KBM-7 (cell line): ENCODE measurements around the gene LRRK1.

Source experiments
- DNase-seq: peaks from one replicate; pipeline ENCODE4 v3.0.0-alpha.2; 2015
- in situ Hi-C: fragments of 300-500 bp; cut with MboI; formaldehyde crosslinking; loops from 2 replicates; pipeline ENCODE4 v1.14.3; 2020; ENCODE audit warnings: low sequenced_read_pairs, low pct_unique_long_range_greater_than_20kb, mixed read lengths

Gene LRRK1

GRCh38 chr15:101027920-101028319, 108.8 kb downstream of the LRRK1 start:
- no peak for DNase-seq
- in situ Hi-C loops: loop anchor here (5.0 kb wide), 1 partner anchor 234 kb away; no protein-coding TSS in a partner anchor

- in situ Hi-C loops: loop anchor here (5.0 kb wide), 1 partner anchor 234 kb away; no protein-coding TSS in a partner anchor
- DNase-seq: no peak
These were observed 109.2 kb downstream of the LRRK1 start for GRCh38 chr15:101028321-101028720.

GRCh38 chr15:101028772-101029438, 109.7 kb downstream of the LRRK1 start:
- DNase-seq: no peak
- in situ Hi-C loops: loop anchor here (5.0 kb wide), 1 partner anchor 233 kb away; no protein-coding TSS in a partner anchor

GRCh38 chr15:101029971-101030661, 111.0 kb downstream of the LRRK1 start:
- no peak for DNase-seq
- in situ Hi-C loops: loop anchor here (5.0 kb wide), 1 partner anchor 232 kb away; no protein-coding TSS in a partner anchor

- no peak for DNase-seq
- in situ Hi-C loops: no loop called here
These were observed 112.1 kb downstream of the LRRK1 start for GRCh38 chr15:101031213-101031612.

GRCh38 chr15:101033801-101034200, 114.6 kb downstream of the LRRK1 start:
- DNase-seq: no peak
- in situ Hi-C loops: no loop called here

GRCh38 chr15:101035611-101036010, 116.5 kb downstream of the LRRK1 start:
- DNase-seq: peak; percentile 58
- in situ Hi-C loops: no loop called here

GRCh38 chr15:101036189-101036588, 117.0 kb downstream of the LRRK1 start:
- in situ Hi-C loops: no loop called here
- DNase-seq: no peak

GRCh38 chr15:101037090-101037830, 118.1 kb downstream of the LRRK1 start:
- in situ Hi-C loops: no loop called here
- no peak for DNase-seq

- no peak for DNase-seq
- in situ Hi-C loops: no loop called here
These were observed 119.3 kb downstream of the LRRK1 start for GRCh38 chr15:101038327-101039003.

GRCh38 chr15:101039461-101039860, 120.3 kb downstream of the LRRK1 start:
- no peak for DNase-seq
- in situ Hi-C loops: no loop called here

GRCh38 chr15:101042320-101042719, 123.2 kb downstream of the LRRK1 start:
- in situ Hi-C loops: no loop called here

GRCh38 chr15:101043011-101043410, 123.9 kb downstream of the LRRK1 start:
- no peak for DNase-seq
- in situ Hi-C loops: no loop called here

More at GRCh38 chr15:101042320-101042719, 123.2 kb downstream of the LRRK1 start:
- no peak for DNase-seq

GRCh38 chr15:101043911-101044624, 124.9 kb downstream of the LRRK1 start:
- in situ Hi-C loops: no loop called here
- DNase-seq: no peak

- DNase-seq: no peak
- in situ Hi-C loops: no loop called here
These were observed 125.6 kb downstream of the LRRK1 start for GRCh38 chr15:101044625-101045235.

- no peak for DNase-seq
- in situ Hi-C loops: no loop called here
These were observed 126.1 kb downstream of the LRRK1 start for GRCh38 chr15:101045236-101045646.

- in situ Hi-C loops: no loop called here
- DNase-seq: no peak
These were observed 126.9 kb downstream of the LRRK1 start for GRCh38 chr15:101045835-101046691.
